Activated CD4-positive, alpha-beta T cell treated with anti-CD3 and anti-CD28 coated beads, Interleukin-10, Interleukin-2, amounts not matched to agents 100 ng/mL and 50 ng/mL, durations not matched to agents 16 hours and 8 hours (primary cell): Measurements from ENCODE around the gene TMEM117.
"Not testable (repeated sequence)": the region's sequence is repeated elsewhere in the genome, so short reads cannot be mapped to it uniquely, and the experiment has no call there.

Experiments
- DNase-seq: peaks from one replicate; pipeline ENCODE4 v3.0.0-alpha.2; 2020

TMEM117 gene

DNA sequence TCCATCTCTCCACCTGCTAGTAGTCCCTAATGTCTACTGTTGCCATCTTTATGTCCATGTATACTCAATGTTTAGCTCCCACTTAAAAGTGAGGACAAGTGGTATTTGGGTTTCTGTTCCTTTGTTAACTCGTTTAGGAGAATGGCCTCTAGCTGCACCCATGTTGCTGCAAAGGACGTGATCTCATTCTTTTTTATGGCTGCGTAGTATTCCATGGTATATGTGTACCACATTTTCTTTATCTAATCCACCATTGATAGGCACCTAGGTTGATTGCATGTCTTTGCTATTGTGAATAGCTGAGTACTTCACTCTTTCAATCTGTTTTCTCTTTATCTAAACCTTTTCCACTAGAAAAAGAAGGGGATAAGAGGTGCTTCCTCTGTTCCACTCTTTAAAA lies 130.0 kb downstream of the TMEM117 start:
- no peak for DNase-seq

DNA sequence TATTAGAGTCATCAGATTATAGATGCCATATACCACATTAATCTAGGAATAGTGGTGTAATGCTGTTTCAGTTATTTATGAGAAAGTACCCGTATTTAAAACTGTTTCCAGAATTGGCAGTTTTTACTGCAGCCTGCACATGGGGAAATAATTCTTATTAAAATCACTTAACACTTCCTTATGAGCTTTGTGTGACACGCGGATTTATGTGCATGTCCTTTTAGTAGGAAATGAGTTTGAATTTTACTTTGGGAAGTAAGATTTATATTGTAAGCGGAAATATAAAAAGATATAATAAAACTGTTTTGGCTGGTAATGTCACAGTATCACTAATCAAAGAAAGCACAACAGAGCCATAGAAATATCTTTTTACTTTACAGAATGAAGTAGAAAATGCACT lies 132.9 kb downstream of the TMEM117 start:
- DNase-seq = no peak

DNA sequence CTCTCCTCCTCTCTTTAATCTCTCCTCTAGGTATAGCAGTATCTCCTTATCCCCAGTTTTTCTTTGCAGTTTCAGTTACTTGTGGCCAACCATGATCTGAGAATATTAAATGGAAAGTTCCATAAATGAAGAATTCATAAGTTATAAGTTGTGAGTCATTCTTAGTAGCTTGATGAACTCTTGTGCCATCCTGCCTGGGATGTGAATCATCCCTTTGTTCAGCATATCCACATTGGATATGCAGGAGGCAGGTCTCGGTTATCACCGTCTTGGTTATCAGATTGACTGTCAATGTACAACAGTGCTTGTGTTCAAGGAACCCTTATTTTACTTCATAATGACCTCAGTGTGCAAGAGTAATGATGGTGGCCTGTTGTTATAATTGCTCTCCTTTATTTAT lies 134.0 kb downstream of the TMEM117 start:
- DNase-seq = no peak

DNA sequence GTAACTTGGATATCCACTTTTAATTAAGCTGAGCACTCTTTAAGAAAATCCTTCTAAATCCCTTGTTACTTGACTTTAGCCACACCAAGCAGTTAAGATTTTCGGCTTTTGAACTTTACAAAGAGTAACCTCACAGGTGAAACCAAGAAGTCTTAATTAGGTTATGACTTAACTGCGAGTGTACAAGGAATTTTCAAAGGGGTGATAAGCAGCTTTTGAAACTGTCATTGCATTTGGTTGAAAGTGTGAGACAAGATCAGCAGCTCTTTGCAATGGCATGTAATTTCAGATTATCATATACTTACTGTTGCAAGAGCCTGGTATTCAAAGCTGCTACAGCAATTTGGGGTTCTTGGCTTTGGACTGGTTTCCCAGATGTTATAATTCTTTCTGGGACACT lies 137.5 kb downstream of the TMEM117 start:
- DNase-seq = no peak

DNA sequence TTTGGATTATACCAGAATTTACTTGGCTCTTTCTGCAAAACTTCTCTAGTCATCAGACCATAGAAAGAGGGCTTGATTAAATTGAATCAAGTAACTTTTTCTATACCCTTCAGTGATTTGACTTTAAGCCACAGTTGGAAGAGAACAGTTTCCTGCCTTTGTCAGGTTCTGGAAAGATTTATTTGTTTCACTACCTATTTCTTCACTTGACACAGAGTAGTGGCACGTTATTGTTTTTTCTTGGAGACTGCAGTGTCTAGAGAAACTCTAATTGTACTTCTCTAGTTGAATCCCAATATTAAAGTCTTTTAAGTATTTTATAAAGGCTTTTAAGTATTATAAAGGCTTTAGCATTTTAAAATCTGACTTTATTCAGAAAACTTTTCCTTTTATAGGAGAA lies 138.1 kb downstream of the TMEM117 start:
- no peak for DNase-seq

DNA sequence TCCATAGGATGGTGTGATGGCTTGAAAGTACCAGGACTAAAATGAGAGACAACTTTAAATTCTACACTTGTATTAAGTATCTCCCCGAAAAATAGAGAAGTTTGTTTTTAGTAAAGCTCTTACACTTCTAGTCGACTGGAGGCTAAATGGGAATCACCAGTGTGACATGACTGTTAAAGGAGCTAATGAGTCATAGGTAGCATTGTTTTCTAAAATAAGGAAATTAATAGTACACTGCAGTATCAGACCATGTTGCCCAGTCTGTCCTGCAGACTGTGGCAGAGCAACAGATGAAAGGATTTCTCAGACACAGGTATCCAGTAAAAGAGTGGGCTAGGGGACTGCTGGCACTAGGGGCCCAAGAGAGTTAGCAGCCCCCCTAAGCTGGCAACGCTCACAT lies 140.1 kb downstream of the TMEM117 start:
- DNase-seq = no peak

DNA sequence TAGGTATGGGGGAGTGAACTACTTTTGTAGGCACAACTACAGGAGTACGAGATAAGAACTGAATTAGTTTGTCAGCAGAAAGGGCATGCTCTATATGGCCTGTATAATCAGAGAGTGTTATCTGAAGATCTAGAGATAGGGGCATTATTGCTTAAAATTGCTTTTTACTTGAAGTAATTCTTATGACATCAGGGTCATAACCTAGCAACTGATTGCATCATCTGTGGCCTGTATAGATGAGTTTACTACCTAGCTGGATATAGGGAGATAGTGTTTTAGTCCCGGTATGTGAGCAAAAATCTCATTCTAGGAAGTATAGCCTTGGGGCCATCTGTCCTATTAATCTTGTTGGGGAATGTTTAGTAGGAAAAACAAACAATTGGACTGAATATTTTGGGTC lies 142.7 kb downstream of the TMEM117 start:
- DNase-seq = no peak

DNA sequence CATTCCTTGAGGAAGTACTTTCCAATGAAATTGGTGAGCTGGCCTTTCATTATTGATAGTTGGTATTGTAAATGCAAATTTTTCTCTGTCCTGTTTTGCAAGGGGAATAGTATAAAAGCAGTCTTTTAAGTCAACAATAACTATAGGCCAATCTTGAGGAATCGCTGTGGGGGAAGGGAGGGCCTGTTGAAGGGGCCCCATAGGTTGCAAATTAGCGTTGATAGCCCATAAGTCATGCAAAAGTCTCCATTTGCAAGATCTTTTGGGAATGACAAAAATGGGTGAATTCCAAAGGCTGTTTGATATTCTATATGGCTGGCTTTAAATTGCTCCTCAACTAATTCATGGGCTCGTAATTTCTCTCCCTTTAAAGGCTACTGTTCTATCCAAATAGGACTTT lies 143.6 kb downstream of the TMEM117 start:
- DNase-seq = no peak

DNA sequence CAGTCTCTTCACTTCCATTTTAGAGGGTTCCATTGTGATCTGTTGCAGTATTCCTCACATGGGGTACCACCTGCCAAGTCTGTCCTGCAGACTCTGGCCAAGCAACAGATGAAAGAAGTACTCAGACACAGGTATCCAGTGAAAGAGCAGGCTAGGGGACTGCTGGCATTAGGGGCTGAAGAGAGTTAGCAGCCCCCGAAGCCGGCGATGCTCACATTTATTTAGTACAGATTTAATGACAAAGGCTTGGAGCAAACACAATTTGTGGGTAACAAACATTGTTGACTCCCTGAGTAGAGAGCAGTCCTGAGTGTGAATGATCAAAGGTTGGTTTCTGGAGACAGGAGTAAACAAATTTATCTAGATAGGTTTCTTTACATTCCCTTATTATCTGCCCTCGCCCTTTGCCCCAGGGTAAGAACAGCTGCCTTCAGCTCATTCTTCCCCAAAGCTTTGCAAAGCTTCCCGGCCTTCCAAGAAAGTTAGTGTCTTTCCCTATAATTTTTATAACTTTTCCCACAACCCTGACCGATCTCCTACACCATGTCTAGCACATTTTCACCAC lies 144.8 kb downstream of the TMEM117 start:
- no peak for DNase-seq

DNA sequence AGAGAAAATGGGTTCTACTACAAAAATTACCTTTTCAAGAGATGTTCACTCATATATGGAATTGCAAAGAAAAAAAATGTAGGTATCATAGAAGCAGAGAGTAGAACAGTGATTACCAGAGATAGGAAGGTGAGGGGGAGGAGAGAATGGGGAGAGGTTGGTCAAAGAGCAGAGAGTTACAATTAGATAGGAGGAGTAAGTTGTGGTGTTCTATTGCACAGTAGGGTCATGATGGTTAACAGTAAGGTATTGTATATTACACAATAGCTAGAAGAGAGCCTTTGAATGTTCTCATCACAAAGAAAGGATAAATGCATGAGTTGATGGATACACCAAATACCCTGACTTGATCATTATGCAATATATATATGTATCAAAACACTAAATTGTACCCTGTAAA lies 145.8 kb downstream of the TMEM117 start:
- DNase-seq = no peak

DNA sequence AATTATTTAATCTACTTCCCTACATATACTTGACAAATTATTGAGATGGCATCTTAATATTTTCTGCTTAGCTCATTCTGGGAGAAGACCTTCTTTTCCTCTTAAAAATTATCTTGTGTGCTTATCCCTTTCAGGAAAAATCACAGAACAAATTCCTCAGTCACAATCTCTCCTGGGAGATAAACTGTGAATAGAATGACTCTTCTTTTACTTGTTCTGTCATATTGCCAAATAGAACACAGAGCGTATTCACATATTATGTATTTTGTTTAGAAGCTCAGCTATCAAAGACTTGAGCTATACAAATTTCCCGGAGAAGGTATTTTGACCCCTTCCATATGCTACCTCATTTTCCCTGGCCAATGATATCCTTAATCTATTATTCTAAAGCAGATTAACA lies 146.7 kb downstream of the TMEM117 start:
- DNase-seq = no peak

DNA sequence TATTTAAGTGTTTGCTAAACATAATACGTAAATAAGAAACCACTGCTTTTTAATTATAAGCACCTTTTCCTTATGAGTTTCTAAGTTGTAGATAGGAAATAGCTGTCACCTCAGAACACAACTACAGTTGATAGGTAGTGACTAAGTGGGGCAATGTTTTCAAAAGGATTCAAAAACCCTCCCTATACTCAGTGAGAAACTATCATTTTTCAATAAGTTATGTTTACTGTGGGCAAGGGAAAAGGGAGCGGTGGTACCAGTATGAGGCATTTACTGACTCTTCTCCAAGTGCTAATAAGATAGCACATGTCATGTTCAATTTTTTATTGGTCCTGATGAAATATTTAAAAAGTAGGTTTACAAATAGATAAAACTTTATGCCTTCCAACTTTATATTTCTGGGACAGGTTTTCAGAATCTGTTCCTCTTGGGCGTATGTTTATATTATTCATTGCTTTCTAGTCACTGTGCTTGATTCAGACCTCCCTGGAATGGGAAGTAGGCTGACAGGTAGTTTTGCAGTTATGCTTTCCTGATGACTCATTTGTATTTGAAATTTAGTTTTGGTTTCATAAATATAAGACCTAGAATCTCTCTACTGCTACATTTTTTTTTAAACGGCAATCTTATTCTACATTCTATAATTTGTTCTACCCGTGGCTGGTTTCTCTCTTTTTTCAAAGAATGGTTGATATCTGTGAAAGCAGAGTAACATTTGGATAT lies 153.1 kb downstream of the TMEM117 start:
- peak; percentile 25 for DNase-seq

DNA sequence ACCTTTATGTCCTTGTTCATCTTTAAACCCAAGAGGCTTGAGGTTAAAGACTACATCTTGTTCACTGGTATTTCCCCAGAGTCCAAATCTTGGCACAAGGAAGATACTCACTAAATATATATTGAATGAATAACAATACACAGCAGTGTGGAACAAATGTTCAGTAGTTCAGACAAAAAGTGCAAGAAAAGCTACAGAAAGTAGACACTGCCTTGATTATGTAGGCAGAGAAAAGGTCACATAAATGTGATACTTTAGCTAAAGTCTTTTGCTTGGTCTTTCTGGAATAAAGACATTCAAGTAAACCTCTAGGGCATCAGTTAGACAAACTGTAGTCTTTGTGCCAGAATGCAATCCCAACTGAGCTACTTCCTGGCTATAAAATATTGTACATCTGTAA lies 157.0 kb downstream of the TMEM117 start:
- no peak for DNase-seq

DNA sequence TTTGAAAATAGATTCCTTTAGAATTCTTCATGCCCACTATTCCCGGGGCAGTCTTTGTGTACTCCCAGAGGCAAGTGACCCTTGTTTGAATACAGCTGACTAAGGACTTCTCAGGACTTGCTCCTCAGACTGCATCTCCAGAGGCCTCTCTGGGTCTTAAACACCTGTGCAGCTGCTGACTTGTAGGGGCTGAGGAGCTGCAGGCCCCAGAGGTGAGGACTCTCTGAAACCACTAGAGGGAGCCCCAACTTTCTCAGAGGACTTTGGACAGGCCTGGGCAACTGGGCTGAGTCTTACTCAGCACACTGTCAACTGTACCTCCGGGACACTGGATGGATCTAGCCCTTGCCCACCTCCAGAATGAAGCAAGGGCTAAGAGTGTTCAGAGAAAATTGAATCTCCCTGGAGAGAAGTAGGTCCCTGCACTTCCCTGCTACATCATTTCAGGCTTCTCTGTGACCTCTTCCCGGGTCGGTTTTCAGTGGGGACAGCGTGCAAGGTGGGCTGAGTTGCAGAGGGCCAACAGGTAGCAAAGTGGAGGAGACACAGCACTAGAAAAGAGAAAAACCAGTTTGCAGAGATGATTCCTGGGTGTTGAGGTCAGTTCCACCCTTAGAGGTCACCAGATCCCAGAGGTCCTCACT lies 164.6 kb downstream of the TMEM117 start:
- peak; percentile 57 for DNase-seq

DNA sequence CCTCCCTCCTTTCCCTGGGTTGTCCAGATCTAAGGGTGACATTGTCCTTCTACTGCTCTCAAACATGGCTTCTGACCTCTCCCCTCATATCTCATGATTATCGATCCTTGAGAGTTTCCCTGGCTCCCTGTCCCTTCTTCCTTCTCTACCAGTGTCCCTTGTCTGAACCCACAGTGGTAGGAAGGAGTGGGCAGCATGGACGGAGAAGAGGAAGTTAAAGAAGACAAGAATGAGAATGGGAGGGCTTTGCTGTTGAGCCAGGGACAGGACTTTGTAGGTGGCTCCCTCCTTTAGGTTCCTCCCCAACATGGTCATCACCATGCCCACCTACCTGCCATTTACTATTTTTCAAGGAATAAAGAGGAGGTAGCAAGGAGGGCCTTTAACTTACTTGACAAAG lies 166.7 kb downstream of the TMEM117 start:
- no peak for DNase-seq

DNA sequence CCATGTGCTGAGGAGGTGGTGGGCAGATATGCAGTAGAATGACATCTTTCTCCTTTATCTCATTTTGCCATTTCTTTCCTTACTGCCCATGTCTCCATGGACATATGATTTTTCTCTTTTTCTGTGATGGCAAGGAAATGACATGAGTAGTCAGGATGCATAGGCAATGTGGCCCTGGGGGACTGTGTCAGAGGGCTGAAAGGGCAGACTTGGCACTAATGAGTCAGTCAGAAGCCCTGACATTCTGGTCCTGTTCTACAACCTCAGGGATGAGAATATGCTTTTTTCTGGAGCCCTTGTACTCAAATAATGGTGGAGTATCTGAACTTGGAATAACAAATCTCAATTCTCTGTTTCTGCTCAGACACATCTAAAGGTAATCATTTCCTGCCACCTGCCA lies 167.8 kb downstream of the TMEM117 start:
- DNase-seq = no peak

DNA sequence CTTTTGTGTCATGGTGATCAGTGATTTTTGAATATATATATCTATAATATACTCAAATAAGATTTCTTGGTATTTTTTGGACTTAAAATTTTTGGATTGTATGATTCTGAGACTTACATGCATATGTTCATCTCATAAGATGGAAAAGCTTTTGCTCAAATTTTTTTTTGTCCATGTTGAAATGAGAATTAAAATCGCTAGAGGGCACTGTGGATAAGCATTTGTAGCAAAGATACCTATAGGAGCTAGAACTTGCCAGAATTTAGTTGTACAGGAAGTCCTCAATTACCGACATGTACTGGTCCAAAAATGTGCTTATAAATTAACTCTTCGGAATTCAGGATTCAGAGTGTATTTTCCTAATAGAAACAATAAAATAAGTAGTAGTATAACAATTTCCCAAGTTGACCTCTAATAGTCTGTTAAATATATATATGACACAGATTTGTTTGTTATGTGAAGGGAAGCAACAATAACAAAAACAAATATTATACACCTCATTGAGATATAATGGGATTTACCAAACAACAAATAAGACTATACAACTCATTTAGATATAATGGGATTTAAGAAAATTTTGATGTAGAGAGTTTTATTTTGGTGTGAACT lies 179.6 kb downstream of the TMEM117 start:
- peak; percentile 50 for DNase-seq

DNA sequence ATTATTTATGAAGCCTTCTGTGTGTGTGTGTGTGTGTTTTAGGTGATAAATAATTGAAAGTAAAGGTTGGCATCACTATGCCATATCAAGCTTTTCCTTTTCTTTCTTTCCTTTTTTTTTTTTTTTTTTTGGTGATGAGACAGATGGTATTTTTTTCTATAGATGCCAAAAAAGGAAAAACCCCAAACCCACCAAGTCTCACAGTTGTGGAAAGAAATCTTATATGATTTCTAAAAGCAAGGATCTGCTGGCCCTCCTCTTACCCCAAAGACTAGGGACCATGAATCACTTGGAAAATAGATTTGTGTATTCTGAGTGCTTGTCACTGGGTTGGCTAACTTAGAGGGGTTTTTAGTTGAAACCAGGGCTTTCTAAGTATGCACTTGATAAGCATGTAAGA lies 181.3 kb downstream of the TMEM117 start:
- no peak for DNase-seq

DNA sequence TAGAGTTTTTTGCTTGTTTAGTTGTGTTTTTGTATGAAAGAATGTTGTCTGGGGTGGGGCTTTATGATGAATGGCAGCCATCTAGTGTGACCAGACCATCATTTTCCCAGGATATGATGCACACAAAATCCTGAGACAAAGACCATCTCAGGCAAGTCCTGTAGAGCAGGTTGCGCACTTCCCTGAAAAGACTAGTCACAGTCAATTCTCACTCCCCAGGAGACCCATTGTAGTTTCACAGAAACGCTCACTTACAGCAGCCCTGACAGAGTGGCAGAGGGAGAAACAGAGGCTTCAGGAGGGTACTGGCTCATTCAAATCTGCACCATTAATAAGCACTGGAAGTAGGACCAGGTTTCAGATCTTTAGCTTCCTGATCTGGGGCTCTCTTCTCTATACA lies 183.2 kb downstream of the TMEM117 start:
- DNase-seq = no peak

DNA sequence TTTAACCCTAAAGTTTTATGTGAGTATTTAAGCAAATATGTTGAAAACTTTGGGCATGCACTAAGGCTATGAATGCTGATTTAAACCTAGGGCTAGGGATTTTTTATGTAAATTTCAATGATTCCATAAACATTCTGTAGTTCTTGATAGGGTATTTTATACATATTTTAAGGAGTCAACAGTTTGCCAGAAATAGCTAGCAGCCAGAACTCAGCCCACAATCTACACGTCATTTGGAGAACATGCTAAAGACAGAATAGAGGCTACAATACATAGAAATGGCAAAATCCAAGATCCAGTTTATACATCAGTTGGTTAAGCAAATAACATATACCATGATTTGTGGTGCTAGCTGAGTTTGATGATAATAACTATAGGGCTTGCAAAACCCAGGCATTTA lies 184.7 kb downstream of the TMEM117 start:
- no peak for DNase-seq

DNA sequence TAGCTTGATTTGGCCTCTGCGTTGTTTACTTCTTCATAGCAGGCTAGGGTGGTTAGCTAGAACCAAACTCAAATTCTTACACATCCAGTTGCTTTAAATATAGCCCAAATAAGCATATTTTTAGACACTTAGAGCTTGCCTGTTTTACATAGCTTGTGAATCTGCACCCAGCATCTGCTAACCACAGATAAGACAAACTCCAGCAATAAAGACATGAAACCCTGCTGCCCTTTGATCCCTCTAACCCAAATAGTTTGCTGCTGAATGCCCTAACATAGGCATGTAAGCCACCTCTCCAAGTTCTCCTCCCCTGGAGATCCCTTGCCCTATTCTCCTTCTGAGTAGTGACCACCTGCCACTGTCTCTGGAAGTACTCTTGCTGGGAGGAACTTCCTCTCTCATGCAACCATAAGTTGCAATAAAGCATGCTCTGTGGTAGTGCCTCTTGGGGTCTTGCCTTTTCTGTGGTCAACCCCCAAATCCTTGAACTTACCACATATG lies 185.6 kb downstream of the TMEM117 start:
- no peak for DNase-seq

DNA sequence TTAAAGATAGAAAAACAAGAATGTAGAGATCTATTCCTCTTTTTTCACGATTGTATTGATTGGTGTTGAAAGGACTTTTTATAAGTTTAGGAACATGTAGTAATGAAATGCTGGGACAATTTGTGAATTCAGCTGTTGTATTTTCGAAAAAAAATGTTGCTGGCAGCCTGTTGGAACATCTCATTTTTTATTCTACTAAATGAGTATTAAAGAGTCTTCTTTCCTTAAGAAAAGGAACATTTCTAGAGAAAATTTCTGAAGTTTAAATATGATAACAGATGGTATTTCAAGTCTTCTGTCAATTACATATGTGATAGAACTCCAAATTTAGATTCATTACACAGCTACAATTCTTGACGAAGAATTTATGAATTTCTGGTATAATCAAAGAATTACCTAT lies 189.6 kb downstream of the TMEM117 start:
- no peak for DNase-seq

DNA sequence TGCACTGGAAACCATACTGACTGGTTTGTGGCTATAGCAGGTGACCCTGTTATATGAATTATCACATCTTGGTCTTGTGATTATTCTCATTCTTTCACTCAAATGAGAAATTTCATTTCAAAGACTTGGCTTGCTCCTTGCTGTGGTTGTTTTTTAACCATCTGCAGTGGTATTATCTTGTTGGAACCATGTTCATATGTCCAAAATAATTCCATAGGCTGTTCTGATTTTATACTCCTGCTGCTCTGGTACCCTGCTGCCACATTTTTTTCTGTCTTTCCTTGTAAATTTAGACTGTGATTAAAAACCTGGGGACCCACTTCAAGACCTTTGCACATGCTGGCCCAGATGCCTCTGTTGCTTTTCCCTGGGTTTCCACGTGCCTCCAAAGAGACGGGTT lies 190.2 kb downstream of the TMEM117 start:
- no peak for DNase-seq

DNA sequence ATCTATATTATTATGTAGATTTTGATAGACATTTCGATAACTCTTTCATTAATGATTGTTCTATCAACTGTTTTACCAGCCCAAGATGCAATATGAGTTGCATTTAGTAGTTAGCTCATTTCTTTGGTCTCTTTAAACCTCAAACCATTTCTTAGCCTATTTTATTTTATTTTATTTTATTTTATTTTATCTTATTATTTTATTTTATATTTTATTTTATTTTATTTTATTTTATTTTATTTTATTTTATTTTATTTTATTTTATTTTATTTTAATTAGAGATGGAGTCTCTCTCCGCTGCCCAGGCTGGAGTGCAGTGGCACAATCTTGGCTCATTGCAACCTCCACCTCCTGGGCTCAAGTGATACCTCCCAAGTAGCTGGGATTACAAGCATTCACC lies 191.0 kb downstream of the TMEM117 start:
- DNase-seq = not testable (repeated sequence)
